A673 (cell line): ENCODE results near the gene NPAS2. TPM values are rescaled to one million over a fixed set of nuclear protein-coding genes. Genes with fewer than 3 reads are reported as not detected.

Source experiments
- BruUV-seq: library from RNA; stranded (reverse); fragments of 400-500 nt; replicated peaks from 2 replicates; lab custom pipeline; 2021; lab: Mats Ljungman, UMichigan
- CTCF ChIA-PET: fragments of 300-600 bp; sonication (Branson Sonifier 250); formaldehyde crosslinking; loops from one replicate; lab custom pipeline; 2022; ENCODE audit warnings: antibody characterized with exemption; lab: Charles Lee
- POLR2A ChIA-PET: fragments of 300-600 bp; sonication (Branson Sonifier 250); formaldehyde crosslinking; loops from one replicate; lab custom pipeline; 2022; ENCODE audit warnings: antibody characterized with exemption; ENCODE audit not compliant: low non-redundant PET; lab: Charles Lee
- DNase-seq: peaks from one replicate; pipeline ENCODE4 v3.0.0-alpha.2; 2015; ENCODE audit warnings: low spot score
- H3K27ac ChIP-seq: fragments of 200-600 bp; sonication (generic); 2 replicates; pipeline ENCODE4 v1.5.1; 2016; ENCODE audit warnings: mixed run types, low read depth, mild to moderate bottlenecking, mixed read lengths, antibody characterized with exemption, low read length; ENCODE audit not compliant: poor library complexity, severe bottlenecking
- H3K27me3 ChIP-seq: fragments of 200-600 bp; sonication (generic); replicated peaks from 2 replicates; pipeline ENCODE4 v1.6.1; 2017; ENCODE audit warnings: mixed run types, low read depth, mild to moderate bottlenecking, mixed read lengths, antibody characterized with exemption, low read length; ENCODE audit not compliant: insufficient read depth, poor library complexity
- H3K36me3 ChIP-seq: fragments of 200-600 bp; sonication (generic); 2 replicates; pipeline ENCODE4 v1.6.1; 2016; ENCODE audit warnings: mixed run types, mild to moderate bottlenecking, mixed read lengths, antibody characterized with exemption, low read length; ENCODE audit not compliant: insufficient read depth, poor library complexity, severe bottlenecking
- H3K4me1 ChIP-seq: fragments of 200-600 bp; sonication (generic); 2 replicates; pipeline ENCODE4 v1.6.1; 2017; ENCODE audit warnings: mixed run types, mild to moderate bottlenecking, mixed read lengths, antibody characterized with exemption, low read length; ENCODE audit not compliant: insufficient read depth, poor library complexity, severe bottlenecking
- H3K4me3 ChIP-seq: fragments of 200-600 bp; sonication (generic); 2 replicates; pipeline ENCODE4 v1.5.1; 2016; ENCODE audit warnings: low read depth, mixed run types, mild to moderate bottlenecking, mixed read lengths, low read length; ENCODE audit not compliant: poor library complexity, severe bottlenecking
- H3K9me3 ChIP-seq: fragments of 200-600 bp; sonication (generic); 2 replicates; pipeline ENCODE4 v1.6.1; 2016; ENCODE audit warnings: mixed run types, low read depth, mild to moderate bottlenecking, mixed read lengths, antibody characterized with exemption, low read length; ENCODE audit not compliant: poor library complexity, severe bottlenecking
- CTCF ChIP-seq: fragments of 300-800, 200-600 bp; sonication (generic); conservative IDR thresholded peaks from 2 replicates; pipeline ENCODE4 v1.5.1; 2017; ENCODE audit warnings: low read depth, mild to moderate bottlenecking, antibody characterized with exemption, low read length, moderate library complexity, mixed read lengths
- EZH2 ChIP-seq: fragments of 200-600 bp; sonication (generic); IDR thresholded peaks from 2 replicates; pipeline ENCODE4 v1.6.1; 2017; ENCODE audit warnings: borderline replicate concordance, low read depth, mild to moderate bottlenecking, mixed read lengths, antibody characterized with exemption, low read length; ENCODE audit not compliant: poor library complexity, severe bottlenecking
- intact Hi-C: fragments of 100-400 bp; cut with micrococcal nuclease; formaldehyde crosslinking; loops from one replicate; pipeline ENCODE4 v1.10.0; 2022; ENCODE audit not compliant: unreplicated experiment
- total RNA-seq: library from RNA; stranded (reverse); gene quantifications from 2 replicates; pipeline ENCODE4 v1.2.3, GENCODE V29; 2021

Gene NPAS2
- total RNA-seq, 1 experiment from 2014 or later: 9.4 TPM

GRCh38 chr2:100773538-100773937 lies 46.4 kb upstream of the NPAS2 start:
- BruUV-seq: no TSS peak
- Histone ChIP-seq H3K4me1 (no peaks in the 10 kb centered on the region), H3K4me3 (no peak overlapping the region), H3K27ac (no peak overlapping the region), H3K36me3 (no peaks in the 10 kb centered on the region), H3K27me3 (no peaks in the 10 kb centered on the region), H3K9me3 (no peaks in the 10 kb centered on the region)
- ChIA-PET CTCF (no interaction called here), POLR2A (no interaction called here)
- no peak for DNase-seq
- no peak for TF ChIP-seq CTCF
- no peak for TF ChIP-seq EZH2
- intact Hi-C loops: no loop called here

GRCh38 chr2:100776445-100776844 lies 43.5 kb upstream of the NPAS2 start:
- TF ChIP-seq CTCF (no peak), EZH2 (no peak)
- Histone ChIP-seq H3K27me3 (no peaks in the 10 kb centered on the region), H3K4me1 (no peaks in the 10 kb centered on the region), H3K4me3 (no peak overlapping the region), H3K27ac (no peak overlapping the region), H3K36me3 (no peaks in the 10 kb centered on the region), H3K9me3 (no peaks in the 10 kb centered on the region)
- ChIA-PET POLR2A (no interaction called here), CTCF (no interaction called here)
- BruUV-seq: no TSS peak
- no peak for DNase-seq
- intact Hi-C loops: no loop called here

GRCh38 chr2:100778637-100779450 lies 41.1 kb upstream of the NPAS2 start:
- Histone ChIP-seq H3K36me3 (no peaks in the 10 kb centered on the region), H3K9me3 (no peaks in the 10 kb centered on the region), H3K4me1 (no peaks in the 10 kb centered on the region), H3K4me3 (no peak overlapping the region), H3K27me3 (no peaks in the 10 kb centered on the region), H3K27ac (no peak overlapping the region)
- TF ChIP-seq CTCF: no peak
- TF ChIP-seq EZH2: no peak
- intact Hi-C loops: no loop called here
- no TSS peak for BruUV-seq
- DNase-seq: no peak
- ChIA-PET CTCF (no interaction called here), POLR2A (no interaction called here)
